ENCODE results near the gene SNX27.

GRCh38 chr1:151574575-151575529 lies 37.0 kb upstream of the SNX27 start:
- no peak for TF ChIP-seq REST (IDR thresholded peaks at IDR 0.05; ENCODE audit: insufficient read depth in 1 of 2, low read depth in 2 of 2, low read length in 2 of 2)
- TF ChIP-seq SIN3A (IDR thresholded peaks at IDR 0.05; ENCODE audit: borderline replicate concordance, insufficient read depth, low read length), result no peak
- TF ChIP-seq POLR2AphosphoS5 (IDR thresholded peaks at IDR 0.05; ENCODE audit: low read depth, low read length), result no peak
